ENCODE results near the gene TMEM176A.

The TMEM176A gene

GRCh38 chr7:150850273-150850672, 49.7 kb downstream of the TMEM176A start:
- DNase-seq, result no peak

- no peak for DNase-seq
Measured at GRCh38 chr7:150851492-150852370, 51.2 kb downstream of the TMEM176A start.

GRCh38 chr7:150852371-150852905, 51.9 kb downstream of the TMEM176A start, which contains the start of gene AOC1:
TSS of gene AOC1 (plus strand) at chr7:150852517. CDS start at chr7:150856471, 3,954 bp downstream.
- no peak for DNase-seq

GRCh38 chr7:150854066-150855000, 53.8 kb downstream of the TMEM176A start:
- DNase-seq, result no peak
